ENCODE data around the gene SERPINB6. TPM values are rescaled to one million over a fixed set of nuclear protein-coding genes. Genes with fewer than 3 reads are reported as not detected.
"Not testable (repeated sequence)": the region's sequence is repeated elsewhere in the genome, so short reads cannot be mapped to it uniquely, and the experiment has no call there.

Gene SERPINB6
- total RNA-seq, 4 donors from 2014 or later = 170 to 462 (median 219) TPM

DNA sequence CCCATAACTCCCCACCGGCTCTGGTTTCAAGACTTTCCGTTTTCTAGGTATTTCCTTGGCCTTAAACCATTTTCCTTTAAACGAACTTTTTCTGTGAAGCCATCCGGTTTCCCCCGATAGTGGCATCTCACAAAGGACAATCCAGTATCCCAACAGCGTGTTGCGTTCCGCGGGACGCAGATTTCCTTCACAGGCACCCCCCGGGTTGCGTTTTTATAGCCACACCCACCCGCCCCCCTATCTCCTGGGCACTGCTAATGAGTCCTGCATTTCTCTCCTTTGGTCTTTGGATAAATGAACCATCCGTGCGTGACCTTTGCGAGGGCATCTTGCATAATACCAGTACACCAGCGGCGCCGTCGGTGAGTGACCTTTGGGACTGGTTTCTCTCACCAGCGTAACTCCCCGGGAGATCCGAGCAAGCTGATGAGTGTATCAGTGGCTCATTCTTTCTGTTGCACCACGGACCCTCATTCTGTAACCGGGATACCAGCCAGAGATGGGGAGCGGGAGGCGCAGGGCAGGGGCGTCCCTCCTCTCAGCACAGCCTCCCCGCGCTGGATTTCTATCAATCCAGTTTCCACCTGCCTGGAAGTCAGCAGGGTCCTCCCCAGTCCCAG lies 27.7 kb upstream of the SERPINB6 start:
- H3K4me3 ChIP-seq = peak overlapping the region; percentile 64 to 77 (median 75)
- TF ChIP-seq, protein P1, sequence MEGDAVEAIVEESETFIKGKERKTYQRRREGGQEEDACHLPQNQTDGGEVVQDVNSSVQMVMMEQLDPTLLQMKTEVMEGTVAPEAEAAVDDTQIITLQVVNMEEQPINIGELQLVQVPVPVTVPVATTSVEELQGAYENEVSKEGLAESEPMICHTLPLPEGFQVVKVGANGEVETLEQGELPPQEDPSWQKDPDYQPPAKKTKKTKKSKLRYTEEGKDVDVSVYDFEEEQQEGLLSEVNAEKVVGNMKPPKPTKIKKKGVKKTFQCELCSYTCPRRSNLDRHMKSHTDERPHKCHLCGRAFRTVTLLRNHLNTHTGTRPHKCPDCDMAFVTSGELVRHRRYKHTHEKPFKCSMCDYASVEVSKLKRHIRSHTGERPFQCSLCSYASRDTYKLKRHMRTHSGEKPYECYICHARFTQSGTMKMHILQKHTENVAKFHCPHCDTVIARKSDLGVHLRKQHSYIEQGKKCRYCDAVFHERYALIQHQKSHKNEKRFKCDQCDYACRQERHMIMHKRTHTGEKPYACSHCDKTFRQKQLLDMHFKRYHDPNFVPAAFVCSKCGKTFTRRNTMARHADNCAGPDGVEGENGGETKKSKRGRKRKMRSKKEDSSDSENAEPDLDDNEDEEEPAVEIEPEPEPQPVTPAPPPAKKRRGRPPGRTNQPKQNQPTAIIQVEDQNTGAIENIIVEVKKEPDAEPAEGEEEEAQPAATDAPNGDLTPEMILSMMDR (IDR thresholded peaks at IDR 0.05) = no peak
- TF ChIP-seq POLR2A (IDR thresholded peaks at IDR 0.05) = peak; percentile 6 to 40
- no peaks in the 10 kb centered on the region for H3K9me3 ChIP-seq
- H3K27ac ChIP-seq = peak overlapping the region; percentile 88 to 93 (median 90)
- peak; percentile 57 to 93 (median 85) for DNase-seq
- peaks cover 0 to 5% (median 0%) of the 10 kb centered on the region in 3 donors for H3K36me3 ChIP-seq
- no peaks in the 10 kb centered on the region for H3K27me3 ChIP-seq
- peaks cover 0 to 13% (median 9%) of the 10 kb centered on the region in 4 donors for H3K4me1 ChIP-seq

DNA sequence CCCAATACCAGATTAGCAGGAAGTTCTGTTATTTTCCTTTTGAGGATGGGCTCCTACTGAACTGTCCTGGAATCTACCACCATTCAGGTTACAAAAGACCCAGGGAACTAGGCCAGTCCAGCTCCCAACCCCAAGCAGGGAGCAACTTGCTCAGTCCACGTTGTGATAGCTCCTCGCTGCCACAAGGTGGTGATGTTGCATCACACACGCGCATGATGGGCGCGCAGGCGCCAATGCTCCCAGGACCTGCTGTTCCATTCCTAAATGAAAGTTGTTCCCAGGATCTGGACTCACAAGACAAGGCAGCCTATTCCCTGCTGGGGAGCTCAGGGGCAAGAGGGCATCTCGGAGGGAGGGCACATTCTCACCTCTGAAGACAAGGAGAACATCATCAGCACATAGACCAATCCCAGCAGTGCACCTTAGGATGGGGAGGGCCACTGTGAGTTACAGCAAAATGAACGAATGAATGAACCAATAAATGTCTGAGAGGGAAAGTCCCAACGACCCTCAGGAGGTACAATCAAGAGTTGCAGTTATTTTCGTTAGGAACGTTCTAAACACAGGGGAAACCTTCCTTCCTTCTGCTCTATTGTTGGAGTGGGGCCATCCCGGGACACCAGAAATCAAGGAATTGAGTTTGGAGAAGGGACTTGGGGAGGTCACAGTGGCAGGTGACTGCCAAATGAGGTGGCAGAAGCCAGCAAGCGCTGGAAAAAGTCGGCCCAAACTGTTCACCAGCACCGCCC lies 27.1 kb upstream of the SERPINB6 start:
- DNase-seq = peak in 1 of 3 donors; percentile 16
- H3K9me3 ChIP-seq, H3K27me3 ChIP-seq, H3K36me3 ChIP-seq: not testable (repeated sequence)
- Histone ChIP-seq H3K4me3 (peak overlapping the region in 3 of 4 donors; percentile 64 to 76 (median 74)), H3K27ac (peak overlapping the region; percentile 88 to 93 (median 90)), H3K4me1 (peaks cover 0 to 13% (median 9%) of the 10 kb centered on the region in 4 donors)
- TF ChIP-seq, protein P1 (IDR thresholded peaks at IDR 0.05) = peak; percentile 49 to 82 (median 74)

DNA sequence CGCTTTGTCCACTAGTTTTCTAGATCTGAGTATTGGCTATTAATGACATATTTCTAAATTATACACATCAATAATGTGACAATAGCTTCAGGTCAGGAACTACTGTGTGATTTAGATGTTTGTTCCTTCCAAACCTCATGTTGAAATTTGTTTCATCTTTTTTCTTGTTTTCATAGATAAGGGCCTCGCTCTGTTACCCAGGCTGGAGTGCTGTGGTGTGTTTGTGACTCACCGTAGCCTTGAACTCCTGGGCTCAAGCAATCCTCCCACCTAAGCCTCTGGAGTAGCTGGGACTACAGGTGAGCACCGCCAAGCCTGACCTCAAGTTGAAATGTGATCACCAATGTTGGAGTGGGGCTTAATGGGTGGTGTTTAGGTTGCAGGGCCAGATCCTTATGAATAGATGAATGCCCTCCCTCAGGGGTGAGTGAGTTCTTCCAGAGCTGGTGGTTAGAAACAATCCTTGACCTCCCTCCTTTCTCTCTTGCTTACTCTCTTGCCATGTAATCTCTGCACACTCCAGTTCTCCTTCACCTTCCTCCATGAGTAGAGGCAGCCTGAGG lies 22.5 kb upstream of the SERPINB6 start:
- no peak for TF ChIP-seq POLR2A (IDR thresholded peaks at IDR 0.05)
- TF ChIP-seq, protein P1 (IDR thresholded peaks at IDR 0.05) = no peak
- H3K27me3 ChIP-seq = no peaks in the 10 kb centered on the region
- H3K9me3 ChIP-seq = no peaks in the 10 kb centered on the region
- no peak for DNase-seq
- no peak overlapping the region for H3K27ac ChIP-seq
- H3K4me1 ChIP-seq = peaks cover 0 to 5% (median 3%) of the 10 kb centered on the region in 4 donors
- no peak overlapping the region for H3K4me3 ChIP-seq
- H3K36me3 ChIP-seq = no peaks in the 10 kb centered on the region

- Histone ChIP-seq H3K27me3 (no peaks in the 10 kb centered on the region), H3K4me3 (no peak overlapping the region), H3K9me3 (no peaks in the 10 kb centered on the region), H3K4me1 (peaks cover 0 to 8% (median 7%) of the 10 kb centered on the region in 4 donors), H3K27ac (no peak overlapping the region), H3K36me3 (no peaks in the 10 kb centered on the region)
- peak in 1 of 3 donors; percentile 10 for DNase-seq
- no peak for TF ChIP-seq POLR2A (IDR thresholded peaks at IDR 0.05)
- TF ChIP-seq, protein P1 (IDR thresholded peaks at IDR 0.05) = no peak
Observed at GRCh38 chr6:2992330-2992979, 21.1 kb upstream of the SERPINB6 start.

DNA sequence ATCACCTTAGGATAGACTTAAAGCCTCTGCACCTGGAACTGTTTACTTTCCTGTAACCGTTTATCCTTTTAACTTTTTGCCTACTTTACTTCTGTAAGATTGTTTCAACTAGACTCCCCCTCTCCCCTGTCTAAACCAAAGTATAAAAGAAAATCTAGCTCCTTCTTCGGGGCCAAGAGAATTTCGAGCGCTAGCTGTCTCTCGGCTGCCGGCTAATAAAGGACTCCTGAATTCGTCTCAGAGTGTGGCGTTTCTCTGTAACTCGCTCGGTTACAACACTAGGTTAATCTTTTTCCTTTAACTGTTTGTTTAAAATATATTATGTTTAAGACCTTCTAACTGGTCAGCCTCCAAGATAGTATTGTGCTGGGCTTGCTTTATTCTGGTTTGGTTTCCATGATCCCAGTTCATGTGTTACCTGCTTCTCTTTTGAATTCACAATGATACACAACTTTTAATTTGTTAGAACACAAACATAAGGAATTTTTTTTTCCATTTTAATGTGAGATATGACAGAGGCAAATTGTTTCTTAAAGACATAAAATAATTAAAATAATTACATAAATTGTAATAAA lies 19.7 kb upstream of the SERPINB6 start:
- Histone ChIP-seq H3K4me3 (peak overlapping the region; percentile 61 to 92 (median 82)), H3K9me3 (no peaks in the 10 kb centered on the region), H3K4me1 (peaks cover 0 to 20% (median 7%) of the 10 kb centered on the region in 4 donors), H3K27ac (peak overlapping the region; percentile 91 to 99 (median 99)), H3K36me3 (no peaks in the 10 kb centered on the region), H3K27me3 (no peaks in the 10 kb centered on the region)
- no peak for TF ChIP-seq POLR2A (IDR thresholded peaks at IDR 0.05)
- TF ChIP-seq, protein P1 (IDR thresholded peaks at IDR 0.05) = no peak
- DNase-seq = no peak
